ENCODE results near the gene GMDS.

DNA sequence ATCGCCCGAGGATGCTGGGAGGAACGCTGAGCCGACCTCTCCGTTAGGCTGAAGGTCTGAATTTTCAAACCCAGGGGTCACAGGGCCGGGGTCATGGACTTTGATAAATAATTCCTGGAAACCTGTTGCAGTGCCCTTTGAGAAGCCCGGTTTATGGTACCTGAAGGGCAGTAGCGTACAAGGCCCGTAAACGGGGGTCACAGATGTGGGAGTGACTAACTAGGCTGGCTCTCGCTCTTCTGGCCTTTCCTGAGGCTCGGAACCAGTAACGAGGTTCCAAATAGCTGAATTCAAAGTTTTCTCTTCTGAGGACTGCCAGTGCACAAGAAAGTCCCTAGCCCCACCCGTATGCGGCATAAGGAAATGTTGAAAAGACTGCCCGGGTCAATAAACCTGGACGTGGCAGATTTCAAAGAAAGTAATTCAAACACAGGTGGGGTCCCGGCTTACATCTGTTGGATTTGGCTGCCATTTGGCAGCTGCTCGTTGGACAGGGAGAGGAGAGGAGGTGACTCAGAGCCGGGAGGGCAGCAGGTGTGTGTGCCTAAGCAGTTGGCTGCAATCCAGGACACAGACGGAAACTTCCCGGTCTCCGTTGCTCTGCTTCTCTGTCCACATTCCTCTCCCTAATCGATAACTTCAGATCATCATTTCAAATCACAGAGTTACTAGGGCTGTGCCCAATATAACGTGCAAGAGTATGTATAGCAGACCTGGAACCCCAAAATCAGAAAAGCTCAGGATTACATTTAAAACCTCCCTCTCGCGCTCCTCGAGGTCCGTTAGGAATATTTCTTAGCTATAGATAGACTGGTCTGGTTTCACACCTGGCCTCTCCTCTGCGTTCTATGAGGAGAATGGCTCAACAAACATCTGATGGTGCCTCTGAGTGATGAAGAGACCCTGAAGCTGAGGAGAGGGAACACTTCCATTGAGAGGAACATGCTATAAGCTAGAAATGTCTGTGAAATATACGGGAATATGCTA is 765 bp upstream of the GMDS start:
- TF ChIP-seq, protein P1, sequence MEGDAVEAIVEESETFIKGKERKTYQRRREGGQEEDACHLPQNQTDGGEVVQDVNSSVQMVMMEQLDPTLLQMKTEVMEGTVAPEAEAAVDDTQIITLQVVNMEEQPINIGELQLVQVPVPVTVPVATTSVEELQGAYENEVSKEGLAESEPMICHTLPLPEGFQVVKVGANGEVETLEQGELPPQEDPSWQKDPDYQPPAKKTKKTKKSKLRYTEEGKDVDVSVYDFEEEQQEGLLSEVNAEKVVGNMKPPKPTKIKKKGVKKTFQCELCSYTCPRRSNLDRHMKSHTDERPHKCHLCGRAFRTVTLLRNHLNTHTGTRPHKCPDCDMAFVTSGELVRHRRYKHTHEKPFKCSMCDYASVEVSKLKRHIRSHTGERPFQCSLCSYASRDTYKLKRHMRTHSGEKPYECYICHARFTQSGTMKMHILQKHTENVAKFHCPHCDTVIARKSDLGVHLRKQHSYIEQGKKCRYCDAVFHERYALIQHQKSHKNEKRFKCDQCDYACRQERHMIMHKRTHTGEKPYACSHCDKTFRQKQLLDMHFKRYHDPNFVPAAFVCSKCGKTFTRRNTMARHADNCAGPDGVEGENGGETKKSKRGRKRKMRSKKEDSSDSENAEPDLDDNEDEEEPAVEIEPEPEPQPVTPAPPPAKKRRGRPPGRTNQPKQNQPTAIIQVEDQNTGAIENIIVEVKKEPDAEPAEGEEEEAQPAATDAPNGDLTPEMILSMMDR (IDR thresholded peaks at IDR 0.05; ENCODE audit: low read length) = no peak
- TF ChIP-seq EZH2phosphoT487 (IDR thresholded peaks at IDR 0.05; ENCODE audit: low read length) = no peak
